ENCODE measurements around the gene ABCC8.

The ABCC8 gene

DNA sequence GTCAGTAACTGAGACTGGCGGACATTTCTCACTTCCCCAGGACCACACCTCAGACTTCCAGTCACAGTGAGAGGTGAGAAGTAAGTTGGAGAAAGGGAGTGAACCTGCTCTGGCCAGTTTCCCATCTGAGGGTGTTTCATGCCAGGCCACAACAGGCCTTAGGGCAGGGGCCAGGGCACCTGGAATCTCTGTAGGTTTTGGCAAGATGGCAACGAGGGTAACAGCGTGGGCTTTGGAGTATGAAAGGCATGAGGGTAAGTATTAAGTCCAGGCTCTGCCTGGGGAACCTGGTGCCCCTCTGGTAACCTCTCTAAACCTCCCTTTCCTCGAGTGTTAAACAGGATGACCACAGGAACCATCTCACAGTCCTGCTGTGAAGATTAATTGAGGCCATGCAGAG lies 28.5 kb upstream of the ABCC8 start:
- DNase-seq (ENCODE audit: low read depth), result no peak

DNA sequence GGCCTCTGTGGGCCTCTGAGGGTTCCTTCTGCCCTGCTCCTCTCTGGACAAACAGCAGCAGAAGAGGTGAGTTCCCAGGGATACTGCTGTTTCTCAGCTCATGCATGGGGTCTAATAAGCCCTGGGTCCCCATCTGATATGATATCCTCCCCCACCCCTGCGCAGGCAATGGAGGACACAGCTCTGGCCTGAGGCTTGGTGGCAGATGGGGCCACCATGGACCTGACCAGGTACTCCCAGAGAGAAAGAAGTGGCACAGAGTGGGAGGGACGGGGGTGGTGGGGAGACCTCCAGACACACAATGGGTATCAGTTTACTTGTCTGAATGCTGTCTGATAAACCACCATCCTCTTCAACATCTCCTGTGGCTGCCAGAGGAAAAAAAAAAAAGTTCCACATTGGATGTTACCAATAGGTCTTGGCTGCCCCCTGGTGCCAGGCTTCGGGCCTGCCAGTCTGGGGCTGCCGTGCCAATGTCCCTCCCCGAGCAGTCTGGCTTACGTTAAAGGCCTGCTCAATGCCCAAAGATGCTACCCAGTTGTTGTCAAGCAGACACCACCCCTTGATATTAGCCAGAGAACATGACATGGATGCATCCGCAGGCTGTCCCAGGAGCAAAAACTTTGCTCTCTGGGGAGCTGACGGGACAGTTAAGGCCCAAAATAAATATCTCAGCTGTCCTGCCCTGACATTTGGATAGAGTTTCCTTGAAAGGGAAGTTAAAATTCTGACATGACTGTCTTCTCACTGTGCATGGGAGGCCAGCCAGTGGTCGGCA lies 27.9 kb upstream of the ABCC8 start:
- DNase-seq (ENCODE audit: low read depth), result peak; percentile 73

DNA sequence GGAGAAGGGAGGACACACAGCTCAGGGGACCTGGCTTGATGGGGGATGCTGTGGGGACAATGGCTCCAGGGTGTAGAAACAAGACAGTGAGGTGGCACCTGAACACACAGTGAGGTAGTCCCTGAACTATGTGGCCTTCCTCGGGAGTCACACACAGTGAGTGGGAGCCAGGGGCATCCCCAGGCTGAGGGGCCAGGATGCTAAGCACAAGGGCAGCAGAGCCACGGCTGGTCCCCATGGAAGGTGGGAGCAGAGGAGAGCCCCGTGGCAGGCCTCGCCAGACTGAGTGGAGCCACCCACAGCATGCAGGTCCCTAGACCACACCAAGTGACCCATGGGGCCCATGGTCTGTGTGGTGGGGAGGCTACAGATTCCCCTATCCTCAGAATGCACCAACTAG lies 26.0 kb upstream of the ABCC8 start:
- no peak for DNase-seq (ENCODE audit: low read depth)

DNA sequence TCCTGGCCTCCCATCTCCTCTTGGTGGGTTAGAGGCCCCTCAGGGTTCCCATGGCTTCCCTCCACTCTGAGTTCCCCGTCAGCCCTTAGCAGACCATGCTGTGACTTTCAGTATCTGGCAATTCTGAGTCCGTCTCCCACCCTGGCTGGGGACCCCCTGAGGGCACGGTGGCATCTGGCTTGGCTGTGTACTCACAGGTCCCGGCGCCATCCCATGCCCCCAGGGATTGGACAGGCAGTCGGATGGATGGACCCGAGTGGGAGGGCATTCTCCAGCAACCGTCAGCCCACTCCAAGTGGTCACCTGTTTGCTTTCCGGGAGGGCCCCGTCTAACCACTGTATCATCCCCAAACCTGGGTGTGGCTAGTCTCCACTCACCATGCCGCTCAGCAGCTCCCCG lies 24.0 kb upstream of the ABCC8 start:
- no peak for DNase-seq (ENCODE audit: low read depth)

DNA sequence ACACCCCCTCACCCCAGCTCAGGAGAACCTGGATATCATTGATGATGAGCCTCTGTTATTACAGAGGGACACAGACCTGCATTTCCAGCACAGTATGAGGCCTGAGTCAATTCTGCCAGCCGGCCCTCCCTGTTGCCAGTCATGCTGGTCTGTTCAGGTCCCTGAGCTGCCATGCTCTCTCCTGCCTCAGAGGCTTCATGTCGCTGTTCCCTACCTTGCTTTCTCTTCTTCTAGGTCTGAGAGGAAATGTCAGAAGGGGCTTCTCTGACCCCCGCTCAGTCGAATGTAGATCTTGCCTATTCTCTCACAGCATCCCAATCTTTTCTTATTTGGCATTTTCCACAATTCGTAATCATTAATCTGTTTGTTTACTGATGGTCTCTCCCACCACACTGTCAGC lies 21.8 kb upstream of the ABCC8 start:
- no peak for DNase-seq (ENCODE audit: low read depth)

DNA sequence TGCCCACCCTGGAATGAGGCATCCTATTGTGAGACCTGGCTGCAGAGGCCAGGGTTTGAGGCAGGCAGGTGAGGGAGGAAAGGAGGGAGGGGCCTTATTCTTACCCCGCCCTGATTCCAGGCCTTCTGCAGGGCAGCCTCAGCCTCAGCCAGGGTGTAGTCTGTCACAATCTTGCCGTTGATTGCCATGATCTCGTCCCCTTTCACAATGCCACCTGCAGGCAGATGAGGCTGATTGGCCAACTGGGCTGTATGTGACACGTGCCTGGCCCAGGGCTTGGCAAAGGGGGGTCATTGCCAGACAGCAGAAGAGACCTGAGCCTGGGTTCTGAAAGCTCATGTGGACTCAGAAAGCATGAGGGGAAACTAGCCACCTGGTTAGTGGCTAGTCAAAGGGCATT lies 21.4 kb upstream of the ABCC8 start:
- DNase-seq (ENCODE audit: low read depth), result no peak

DNA sequence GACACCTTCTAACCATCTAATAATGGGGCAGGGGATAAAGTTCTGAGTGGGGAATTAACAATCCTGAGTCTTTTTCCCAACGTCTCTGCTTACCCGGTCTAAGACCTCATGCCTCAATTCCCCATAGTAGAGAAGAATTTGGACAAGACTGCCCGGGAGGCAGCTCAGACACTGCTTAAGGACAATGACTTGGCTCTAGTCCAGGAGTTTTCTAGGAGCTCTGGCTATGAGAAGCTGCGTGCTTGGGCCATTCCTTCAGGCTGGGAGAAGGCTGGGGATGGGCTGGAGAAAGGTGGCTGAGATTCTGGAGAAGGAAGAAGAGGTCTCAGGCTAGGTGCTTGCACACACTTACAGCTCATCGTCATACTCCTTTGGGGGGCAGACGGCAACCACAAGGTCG lies 19.8 kb upstream of the ABCC8 start:
- no peak for DNase-seq (ENCODE audit: low read depth)

DNA sequence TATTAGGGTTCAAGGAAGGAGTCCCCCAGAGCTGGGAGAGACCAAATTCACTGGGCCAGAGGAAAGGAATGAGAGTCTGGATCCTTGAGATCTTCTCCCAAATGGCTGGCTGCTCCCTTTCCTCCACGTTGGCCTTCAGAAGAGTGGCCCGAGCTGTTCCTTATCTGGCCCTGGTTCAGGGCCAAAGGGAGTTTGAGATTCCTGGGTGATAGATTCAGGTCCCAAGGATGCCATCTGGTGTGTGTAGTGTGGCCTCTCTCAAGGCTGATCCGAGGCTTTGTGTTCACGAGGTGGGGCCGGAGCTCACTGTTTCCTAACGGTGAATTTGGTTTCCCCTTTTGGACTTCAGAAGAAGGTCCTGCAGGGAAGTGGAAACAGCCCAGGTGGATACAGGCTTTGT lies 17.4 kb upstream of the ABCC8 start:
- DNase-seq (ENCODE audit: low read depth), result no peak

DNA sequence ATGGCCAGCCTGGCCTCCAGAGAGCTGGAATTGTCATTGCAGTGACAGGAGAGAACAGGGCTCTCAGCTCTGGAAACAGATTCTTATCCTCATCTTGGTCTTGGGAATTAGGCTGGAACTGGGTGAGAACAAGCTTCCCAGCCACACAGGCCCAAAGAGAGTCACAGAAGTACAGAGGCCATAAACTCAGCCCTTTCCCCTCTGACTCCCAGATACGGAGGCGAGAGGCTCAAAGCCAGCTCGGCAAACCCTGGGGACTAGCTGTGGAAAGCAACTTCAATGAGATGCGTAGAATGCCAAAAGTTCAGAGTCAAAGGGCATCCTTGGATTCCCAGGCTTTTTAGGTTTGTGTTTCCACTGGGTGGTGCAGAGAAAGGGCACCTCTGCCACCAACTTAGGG lies 14.3 kb upstream of the ABCC8 start:
- no peak for DNase-seq (ENCODE audit: low read depth)

DNA sequence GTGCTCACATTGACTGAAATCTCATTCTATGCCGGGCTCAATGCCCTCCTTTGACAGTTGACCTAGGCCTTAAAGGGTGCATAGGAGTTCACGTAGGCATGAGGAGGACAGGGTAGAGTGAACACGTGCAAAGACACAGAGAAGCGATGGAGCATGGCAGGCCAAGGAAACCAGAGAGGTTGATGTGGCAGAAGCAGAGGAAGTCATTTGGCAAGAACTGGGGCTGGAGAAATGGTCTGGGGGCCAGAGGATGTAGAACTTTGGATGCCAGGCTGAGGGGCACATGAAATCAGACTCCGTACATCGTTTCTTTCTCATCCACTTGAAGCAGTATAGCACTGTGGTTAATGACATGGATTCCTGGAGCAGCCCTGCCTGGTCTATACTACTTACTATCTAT lies 13.6 kb upstream of the ABCC8 start:
- DNase-seq (ENCODE audit: low read depth), result no peak

DNA sequence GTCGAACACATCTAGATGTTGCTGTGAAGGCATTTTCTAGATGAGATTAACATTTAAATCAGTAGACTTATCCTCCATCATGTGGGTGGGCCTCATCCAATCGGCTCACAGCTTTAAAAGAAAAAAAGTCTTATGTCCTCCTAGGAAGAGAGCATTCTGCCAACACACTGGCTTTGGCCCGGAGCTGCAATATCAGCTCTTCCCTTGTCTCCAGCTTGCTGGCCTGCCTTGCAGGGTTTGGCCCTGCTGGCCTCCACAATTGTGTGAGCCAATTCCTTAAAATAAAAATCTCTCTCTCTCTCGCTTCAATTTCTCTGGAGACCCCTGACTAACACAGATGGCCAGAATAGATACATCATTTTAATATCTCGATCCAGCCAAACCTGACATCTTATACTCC lies 13.1 kb upstream of the ABCC8 start:
- DNase-seq (ENCODE audit: low read depth), result no peak

DNA sequence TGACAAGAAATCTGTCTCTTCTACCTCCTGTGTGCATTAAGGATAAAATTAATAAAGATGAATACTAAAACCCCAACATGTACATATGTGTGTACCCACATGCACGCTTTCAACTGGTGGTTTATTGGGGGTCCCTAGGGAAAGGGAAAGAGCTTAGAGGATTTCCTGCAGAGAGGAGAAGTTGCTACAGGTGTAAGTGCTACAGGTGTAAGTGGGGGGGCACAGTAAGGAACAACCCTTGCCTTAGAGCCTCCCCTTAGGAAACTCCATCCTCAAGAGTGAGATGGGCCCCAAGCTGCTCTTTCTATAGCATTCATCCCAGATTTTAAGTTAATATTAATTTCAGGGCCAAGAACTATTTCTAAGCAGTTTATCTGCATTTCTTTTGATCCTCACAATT lies 11.9 kb upstream of the ABCC8 start:
- no peak for DNase-seq (ENCODE audit: low read depth)

DNA sequence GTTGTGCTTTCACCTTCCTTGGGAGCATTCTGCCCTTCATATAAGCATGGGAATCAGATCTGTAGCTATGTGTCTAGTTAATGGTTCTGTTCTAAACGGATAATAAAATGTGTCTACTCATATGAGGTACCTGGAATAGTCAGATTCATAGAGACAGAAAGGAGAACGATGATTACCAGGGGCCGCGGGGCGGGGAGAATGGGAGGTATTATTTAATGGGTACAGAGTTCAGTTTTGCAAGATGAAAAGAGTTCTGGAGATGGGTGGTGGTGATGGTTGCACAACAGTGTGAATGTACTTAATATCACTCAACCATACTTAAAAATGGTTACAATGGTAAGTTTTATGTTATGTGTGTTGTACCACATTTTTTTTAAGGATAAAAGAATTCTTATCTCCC lies 10.0 kb upstream of the ABCC8 start:
- DNase-seq (ENCODE audit: low read depth), result no peak

DNA sequence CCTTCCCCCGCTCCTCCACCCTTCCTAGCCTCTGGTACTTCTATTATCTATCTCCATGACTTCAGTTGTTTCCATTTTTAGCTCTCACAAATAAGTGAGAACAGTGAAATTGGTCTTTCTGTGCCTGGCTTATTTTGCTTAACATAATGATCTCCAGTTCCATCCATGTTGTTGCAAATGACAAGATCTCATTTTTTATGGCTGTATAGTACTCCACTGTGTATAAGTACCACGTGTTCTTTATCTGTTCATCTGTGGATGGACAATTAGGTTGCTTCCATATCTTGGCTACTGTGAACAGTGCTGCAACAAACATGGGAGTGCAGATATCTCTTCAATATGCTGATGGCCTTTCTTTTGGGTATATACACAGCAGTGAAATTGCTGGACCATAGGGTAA lies 6.9 kb upstream of the ABCC8 start:
- no peak for DNase-seq (ENCODE audit: low read depth)

DNA sequence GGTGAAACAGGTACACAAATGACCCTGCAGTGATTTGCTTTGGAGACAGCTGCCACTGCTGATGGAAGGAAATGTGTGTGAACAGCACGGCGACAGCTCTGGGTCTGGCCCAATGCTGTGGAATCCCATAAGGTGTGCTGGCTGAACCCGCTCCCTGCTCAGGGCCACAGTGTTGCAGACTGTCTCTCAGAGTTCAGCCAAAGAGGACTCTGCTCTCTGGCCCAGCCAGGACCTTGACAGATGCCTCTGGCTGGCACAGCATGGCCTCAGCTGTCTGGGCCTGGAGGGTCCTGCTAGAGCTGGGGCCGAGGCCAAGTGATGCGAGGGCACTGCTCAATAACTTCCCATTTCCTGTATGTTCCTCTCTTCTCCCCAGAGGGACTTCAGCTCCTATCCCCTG lies 5.3 kb upstream of the ABCC8 start:
- no peak for DNase-seq (ENCODE audit: low read depth)

DNA sequence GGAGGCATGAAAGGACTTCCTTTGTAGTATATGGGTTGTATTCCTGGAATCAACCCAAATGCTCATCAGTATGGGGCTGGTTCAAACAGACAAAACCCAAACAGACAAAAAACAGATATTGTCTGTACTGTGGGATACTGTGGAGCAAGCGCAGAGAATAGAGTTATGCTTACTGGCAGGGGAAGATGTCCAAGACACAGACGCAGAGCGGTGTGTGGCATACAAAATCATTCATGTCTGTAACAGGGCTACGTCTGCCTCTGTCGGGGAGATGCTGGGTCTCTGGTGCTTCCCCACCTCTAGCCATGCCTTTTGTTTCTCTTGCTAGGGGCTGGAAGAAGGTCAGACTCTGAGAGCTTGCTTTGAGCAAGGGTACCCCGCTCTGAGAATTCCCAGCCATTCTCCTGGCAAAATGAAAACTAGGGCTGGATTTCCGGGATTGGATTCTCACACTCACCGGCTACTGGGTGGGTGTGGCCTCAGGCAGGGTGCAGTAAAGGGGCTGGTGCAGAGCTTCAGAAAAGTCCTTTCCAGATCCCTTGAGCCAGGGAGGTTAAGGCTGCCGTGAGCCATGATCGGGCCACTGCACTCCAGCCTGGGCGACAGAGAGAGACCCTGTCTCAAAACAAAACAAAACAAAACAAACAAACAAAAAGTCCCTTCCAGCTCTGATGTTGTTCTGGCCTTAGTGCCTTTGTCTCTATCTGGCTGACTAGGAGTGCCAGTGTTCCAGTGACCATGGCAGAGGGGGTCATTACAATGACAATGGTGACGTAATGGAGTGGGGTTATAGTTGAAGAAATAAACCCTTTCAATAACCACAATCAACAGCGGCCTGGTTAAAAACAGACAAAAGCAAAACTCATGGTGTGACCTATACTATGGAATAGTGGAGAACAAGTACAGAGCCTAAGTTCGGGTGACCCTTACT lies 2.9 kb upstream of the ABCC8 start:
- no peak for DNase-seq (ENCODE audit: low read depth)

DNA sequence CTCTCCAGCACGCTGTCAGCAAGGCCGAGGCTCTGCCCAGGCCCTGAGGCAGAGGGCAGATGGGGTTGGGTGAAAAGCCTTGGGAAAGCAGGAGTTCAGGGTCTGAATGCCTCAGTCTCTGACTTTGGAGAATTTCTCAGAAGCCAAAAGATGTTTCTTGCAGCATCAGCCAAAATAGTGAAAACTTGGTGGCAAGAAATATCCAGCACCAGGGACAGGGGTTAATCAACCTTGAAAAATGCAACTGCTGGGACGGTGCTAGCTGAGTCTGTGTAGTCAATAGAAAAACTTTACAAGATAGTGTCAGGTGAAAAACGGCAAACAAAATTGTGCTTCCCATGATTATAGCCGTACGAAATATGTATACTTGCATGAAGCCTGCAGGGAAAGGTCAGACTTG lies 1.4 kb upstream of the ABCC8 start:
- DNase-seq (ENCODE audit: low read depth), result no peak

DNA sequence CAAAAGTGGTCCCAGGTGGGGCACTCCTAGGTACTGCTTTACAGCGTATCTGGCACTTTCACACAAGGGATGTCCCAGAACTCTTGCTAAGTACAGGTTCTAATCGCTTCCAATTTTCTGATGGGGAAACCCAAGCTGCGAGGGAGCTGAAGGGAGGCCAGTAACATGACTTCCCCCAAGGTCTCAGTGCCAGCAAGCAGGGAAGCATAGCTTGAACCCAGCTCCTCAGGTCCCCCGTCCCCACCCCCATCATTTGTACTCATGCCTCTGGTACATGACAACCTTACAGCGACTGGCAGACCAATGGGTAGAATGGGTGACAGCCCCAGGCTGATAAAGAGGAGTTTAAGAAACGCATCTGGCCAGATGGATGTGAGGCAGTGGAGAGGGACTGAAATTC lies 716 bp upstream of the ABCC8 start:
- DNase-seq (ENCODE audit: low read depth), result no peak

DNA sequence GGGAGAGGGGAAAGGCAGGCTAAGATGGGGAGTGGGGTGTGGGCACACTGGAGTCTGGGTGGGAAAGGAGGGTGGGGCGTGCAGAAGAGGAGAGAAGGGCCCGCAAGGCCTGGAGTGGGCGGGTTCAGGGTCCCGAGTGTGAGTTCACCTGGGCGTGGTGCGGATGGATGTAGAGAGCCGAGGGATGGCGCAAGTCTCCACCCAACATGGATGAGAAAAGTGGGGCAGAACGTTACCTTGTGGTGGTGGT lies 364 bp upstream of the ABCC8 start:
- DNase-seq (ENCODE audit: low read depth), result no peak

DNA sequence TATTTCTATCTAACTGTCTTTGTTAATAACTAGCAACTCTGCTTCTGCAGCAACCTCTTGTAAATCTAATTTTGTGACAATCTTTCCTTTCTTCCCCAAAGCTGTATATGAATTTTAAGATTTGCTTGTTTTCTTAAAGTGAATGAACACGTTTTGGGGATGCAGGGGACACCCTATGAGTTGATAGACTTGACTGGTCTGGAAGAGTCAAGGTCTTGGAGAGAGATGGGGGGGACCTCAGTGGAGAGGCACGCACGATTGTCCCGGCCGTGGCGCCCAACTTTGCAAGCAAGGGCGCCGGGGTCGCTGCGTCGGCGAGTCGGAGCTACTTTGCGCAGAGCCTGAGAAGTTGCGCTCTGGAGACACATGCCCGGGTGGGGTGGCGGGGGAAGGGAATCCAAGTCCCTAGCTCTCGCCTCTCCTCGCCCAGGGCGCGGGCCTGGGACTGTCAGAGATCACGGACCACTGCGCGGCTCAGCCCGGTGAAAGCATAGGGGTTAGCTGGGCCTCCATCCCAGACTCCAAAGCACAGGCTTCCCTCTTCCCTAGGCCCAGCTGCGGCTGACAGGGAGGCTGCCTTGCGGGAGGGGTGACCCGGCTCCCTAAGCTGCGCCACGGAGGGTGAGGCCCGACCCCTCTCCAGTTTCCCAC lies 854 bp downstream of the ABCC8 start:
- no peak for DNase-seq (ENCODE audit: low read depth)

DNA sequence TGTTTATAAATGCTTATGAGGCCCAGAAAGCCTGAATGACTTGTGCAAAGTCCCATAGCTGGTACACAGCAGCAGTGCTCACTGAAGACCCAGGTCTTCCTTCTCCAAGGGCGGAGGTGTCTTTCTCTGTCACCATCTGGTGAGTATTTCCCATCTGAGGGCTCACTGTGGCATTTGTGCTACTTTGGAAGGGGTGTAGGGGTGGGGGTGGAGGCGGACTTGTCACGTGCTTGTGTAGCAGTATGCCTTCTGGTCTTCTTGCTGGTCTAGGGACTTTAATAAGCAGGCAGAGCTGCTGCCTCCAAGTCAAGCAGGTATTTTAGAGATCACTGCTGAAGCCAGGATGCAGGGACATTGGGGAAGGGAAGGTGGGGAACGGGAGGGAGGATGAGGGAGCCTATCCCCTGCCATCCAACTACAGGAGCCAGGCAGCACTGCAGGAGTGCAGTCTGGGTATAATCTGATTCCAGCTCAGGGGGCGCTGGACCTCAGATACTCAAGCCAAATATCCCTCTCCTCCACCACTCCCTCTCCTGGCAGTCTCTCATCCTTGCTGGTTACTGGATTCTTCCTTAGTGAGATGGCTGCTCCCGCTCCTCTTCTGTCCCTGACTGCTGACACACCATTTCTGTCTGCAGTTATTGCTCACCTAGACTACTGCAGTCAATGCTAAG lies 3.4 kb downstream of the ABCC8 start:
- no peak for DNase-seq (ENCODE audit: low read depth)

DNA sequence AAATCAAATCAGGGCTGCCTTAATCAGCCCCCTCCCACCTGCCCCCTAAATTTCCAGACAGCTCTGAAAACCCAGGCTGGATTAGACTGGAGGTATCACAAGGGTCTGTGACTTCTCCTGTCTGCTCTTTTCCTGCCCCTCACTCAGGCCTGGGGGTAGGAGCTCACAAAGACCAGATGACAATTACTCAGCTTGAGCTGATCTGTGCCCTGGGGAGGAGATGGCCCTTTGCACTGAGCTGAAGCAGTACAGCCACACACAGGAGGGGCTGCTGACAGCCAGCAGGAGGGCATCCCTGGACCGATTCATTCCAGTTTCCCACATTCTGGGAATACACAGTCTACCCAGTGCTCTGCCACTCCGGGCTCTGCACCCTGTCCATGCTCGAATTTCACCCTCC lies 4.2 kb downstream of the ABCC8 start:
- DNase-seq (ENCODE audit: low read depth), result no peak

DNA sequence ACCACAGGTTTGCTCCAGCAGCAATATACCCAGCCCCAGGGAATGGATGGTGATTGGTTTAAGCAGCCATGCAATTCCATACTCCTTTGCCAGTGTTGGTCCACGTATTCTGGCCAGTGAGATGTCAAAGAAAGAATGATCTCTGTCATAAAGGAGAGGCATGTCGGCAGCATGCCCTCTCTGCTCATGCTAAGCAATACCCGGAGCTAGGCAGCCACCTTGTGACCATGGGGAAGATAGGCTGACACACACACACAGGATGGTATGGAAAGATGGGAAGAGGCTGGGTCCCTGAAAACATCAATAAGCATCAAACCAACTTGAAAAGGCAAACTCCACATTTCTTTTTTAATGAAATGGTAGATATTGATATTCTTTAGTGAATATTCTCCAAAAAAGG lies 5.1 kb downstream of the ABCC8 start:
- DNase-seq (ENCODE audit: low read depth), result no peak

Data from activated T-cell treated with anti-CD3 and anti-CD28 coated beads for 1 hour (primary cell).